ENCODE results near the gene ANKFN1.

Gene ANKFN1

GRCh38 chr17:56152874-56153602 is at the start of gene ANKFN1:
TSS of gene ANKFN1 (plus strand) at chr17:56153475. CDS start at chr17:56212668, 59,193 bp downstream.
- DNase-seq: no peak

- no peak for DNase-seq
These were observed 44.4 kb upstream of the ANKFN1 start for GRCh38 chr17:56108811-56109284.

- no peak for DNase-seq
These were observed 43.4 kb upstream of the ANKFN1 start for GRCh38 chr17:56109836-56110235.

- no peak for DNase-seq
These were observed 42.7 kb upstream of the ANKFN1 start for GRCh38 chr17:56110463-56111135.

GRCh38 chr17:56111706-56112485 is 41.4 kb upstream of the ANKFN1 start:
- peak; percentile 76 for DNase-seq

- DNase-seq: no peak
These were observed 39.8 kb upstream of the ANKFN1 start for GRCh38 chr17:56113486-56113885.

- peak; percentile 86 for DNase-seq
These were observed 38.8 kb upstream of the ANKFN1 start for GRCh38 chr17:56114469-56114868.

- DNase-seq: no peak
These were observed 34.1 kb upstream of the ANKFN1 start for GRCh38 chr17:56119191-56119590.

- no peak for DNase-seq
These were observed 33.3 kb upstream of the ANKFN1 start for GRCh38 chr17:56119936-56120335.

GRCh38 chr17:56121191-56122051 is 31.9 kb upstream of the ANKFN1 start:
- DNase-seq: no peak

- DNase-seq: no peak
These were observed 27.1 kb upstream of the ANKFN1 start for GRCh38 chr17:56125830-56126819.

GRCh38 chr17:56130026-56130425 is 23.2 kb upstream of the ANKFN1 start:
- no peak for DNase-seq

GRCh38 chr17:56130631-56131030 is 22.6 kb upstream of the ANKFN1 start:
- DNase-seq: no peak

- no peak for DNase-seq
These were observed 21.8 kb upstream of the ANKFN1 start for GRCh38 chr17:56131431-56131830.

GRCh38 chr17:56136301-56136700 is 17.0 kb upstream of the ANKFN1 start:
- no peak for DNase-seq

- no peak for DNase-seq
These were observed 12.0 kb upstream of the ANKFN1 start for GRCh38 chr17:56141046-56141839.

- DNase-seq: no peak
These were observed 10.9 kb upstream of the ANKFN1 start for GRCh38 chr17:56142325-56142724.

GRCh38 chr17:56142781-56143180 is 10.5 kb upstream of the ANKFN1 start:
- no peak for DNase-seq

- peak; percentile 81 for DNase-seq
These were observed 9.1 kb upstream of the ANKFN1 start for GRCh38 chr17:56144223-56144622.

GRCh38 chr17:56146534-56146933 is 6.7 kb upstream of the ANKFN1 start:
- DNase-seq: no peak

Measured in DMS79 treated with DMSO at 0.1 percent for 48 hours (cell line).